GM12872 (cell line): ENCODE measurements around the gene OPCML.

Source experiments
- TF ChIP-seq, protein P1 (sequence below): IDR thresholded peaks from 3 replicates; pipeline ENCODE4 v1.5.1; 2011; ENCODE audit warnings: low read depth, mild to moderate bottlenecking, low read length, moderate library complexity; ENCODE audit not compliant: insufficient read depth

The OPCML gene

DNA sequence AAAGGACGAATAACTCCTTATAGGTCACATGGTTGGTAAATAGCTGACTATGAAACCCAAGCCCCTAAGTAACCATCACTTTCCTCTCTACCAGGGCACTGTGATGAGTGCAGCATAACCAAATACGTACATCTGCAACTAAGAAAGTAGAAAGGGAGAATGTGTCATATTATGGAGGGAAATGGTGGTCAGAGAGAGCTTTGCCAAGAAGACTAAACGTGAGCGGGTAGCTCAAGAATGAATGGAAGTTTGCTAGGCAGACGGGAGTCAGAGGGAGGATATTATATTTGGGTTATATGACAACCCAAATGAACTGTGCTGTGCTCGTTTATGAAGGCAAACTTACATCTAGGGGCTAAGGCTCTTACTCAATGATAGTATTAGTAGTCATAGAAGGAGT, 537.3 kb downstream of the OPCML start:
- TF ChIP-seq, protein P1, sequence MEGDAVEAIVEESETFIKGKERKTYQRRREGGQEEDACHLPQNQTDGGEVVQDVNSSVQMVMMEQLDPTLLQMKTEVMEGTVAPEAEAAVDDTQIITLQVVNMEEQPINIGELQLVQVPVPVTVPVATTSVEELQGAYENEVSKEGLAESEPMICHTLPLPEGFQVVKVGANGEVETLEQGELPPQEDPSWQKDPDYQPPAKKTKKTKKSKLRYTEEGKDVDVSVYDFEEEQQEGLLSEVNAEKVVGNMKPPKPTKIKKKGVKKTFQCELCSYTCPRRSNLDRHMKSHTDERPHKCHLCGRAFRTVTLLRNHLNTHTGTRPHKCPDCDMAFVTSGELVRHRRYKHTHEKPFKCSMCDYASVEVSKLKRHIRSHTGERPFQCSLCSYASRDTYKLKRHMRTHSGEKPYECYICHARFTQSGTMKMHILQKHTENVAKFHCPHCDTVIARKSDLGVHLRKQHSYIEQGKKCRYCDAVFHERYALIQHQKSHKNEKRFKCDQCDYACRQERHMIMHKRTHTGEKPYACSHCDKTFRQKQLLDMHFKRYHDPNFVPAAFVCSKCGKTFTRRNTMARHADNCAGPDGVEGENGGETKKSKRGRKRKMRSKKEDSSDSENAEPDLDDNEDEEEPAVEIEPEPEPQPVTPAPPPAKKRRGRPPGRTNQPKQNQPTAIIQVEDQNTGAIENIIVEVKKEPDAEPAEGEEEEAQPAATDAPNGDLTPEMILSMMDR: no peak

DNA sequence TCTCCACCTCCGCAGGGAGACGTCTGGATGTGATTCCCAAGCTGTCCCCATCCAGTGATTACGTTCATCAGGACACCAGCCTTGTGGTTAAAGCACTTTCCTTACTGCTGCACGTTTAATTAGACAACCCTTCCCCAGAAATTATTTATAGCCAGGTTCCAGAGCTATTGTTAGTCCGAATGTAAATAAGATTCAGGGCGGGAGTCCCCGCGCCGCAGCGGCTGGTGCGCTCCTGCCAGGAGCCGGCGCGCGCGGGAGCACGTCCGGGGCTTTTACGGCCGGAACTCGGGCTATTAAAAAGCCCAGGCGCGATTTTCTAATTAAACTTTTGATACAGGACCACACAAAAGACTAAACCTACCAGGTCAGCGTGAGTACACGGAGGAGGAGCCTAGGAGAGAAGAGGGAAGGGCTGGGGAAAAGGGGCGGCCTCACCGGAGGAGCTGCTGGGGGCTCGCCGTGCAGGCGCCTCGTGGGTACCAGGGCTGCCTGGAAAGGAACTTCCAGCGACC, 538.3 kb downstream of the OPCML start:
- TF ChIP-seq, protein P1: no peak

DNA sequence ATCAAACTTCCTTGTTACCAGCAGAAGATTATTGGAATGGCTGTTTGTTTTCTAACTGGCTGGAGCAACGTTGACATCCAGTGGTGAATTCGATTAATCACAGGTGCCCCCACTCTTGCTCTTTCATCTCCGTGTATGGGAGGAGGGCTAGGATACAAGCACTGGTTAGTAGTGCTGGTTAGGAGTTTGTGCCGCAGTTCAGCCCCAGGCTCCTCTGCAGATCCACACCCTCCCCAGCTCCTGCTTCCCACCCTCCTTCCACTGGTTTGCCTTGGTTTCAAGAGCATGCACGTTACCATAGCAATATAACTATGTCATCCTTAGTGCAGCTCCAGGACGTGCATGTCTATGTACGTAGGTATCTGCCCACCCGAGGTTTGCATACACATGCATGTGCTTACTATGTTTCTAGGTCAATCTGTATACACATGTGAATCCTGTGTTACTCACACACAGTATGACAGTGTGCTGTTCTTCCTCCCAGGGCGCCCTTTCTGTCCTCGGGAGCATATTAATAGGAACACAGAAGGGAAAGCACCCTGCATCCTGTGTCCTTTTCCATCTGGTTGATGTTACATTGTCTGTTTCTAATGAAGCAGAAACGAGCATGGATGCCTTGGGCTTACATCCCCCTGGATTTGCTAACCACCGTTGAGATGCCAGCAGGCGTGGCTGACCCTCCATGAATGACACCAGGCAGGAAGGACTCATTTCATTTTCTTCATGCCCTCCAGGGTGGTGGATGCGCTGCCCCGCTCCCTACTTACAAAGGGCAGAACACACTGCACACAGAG, 539.3 kb downstream of the OPCML start:
- TF ChIP-seq, protein P1: no peak

DNA sequence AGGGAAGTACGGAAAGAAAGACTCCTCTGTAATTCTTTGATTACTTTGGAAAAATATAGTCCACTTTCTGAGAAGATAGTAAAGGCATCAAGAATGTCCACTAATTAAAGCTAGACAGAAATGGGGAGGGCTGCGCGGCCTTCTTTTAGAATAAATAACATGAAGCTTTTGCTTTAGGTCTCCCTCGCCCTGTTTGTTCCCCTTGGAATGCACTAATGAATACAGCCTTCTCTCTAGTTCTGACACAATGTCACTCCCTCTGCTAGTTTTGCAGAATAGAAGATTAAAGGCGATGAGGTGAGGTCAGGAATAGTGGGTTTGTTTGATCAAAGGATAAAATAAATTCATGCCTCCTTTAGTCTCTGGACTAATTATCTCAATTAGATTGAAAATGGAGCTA, 543.9 kb downstream of the OPCML start:
- TF ChIP-seq, protein P1: no peak

DNA sequence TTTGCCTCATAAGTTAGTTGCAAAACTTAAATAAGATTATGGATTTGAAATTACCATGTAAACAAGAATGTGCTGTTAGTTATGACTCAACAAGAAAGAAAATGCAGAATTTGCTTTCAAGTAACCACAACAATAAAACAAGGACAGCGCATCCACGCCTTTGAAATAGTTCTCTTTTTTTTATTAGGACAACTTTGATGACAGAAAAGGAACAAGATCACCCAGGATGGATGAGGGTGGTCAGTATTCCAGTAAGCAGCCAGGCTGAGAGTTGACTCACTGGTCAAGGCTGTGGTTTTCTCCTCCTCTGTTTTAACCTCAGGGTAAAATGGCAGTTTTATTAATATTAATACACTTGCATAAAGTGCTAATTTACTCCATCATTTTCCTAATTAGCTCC, 544.4 kb downstream of the OPCML start:
- TF ChIP-seq, protein P1: no peak

DNA sequence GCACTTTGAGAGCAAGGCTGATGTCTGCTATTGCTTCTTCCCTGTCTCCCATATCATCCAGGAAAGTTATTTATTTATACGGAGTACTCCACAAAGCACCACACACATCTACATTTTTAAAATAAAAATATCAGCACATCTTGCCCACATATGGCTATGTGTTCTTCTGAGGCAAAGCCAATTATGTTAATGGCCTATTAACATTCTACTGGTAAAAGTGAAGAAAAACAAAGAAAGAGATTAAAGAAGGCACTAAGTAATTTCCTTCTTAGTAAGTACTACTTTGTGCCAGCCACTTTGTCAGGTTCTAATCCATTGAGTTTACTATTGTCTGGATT, 548.7 kb downstream of the OPCML start:
- TF ChIP-seq, protein P1: no peak

DNA sequence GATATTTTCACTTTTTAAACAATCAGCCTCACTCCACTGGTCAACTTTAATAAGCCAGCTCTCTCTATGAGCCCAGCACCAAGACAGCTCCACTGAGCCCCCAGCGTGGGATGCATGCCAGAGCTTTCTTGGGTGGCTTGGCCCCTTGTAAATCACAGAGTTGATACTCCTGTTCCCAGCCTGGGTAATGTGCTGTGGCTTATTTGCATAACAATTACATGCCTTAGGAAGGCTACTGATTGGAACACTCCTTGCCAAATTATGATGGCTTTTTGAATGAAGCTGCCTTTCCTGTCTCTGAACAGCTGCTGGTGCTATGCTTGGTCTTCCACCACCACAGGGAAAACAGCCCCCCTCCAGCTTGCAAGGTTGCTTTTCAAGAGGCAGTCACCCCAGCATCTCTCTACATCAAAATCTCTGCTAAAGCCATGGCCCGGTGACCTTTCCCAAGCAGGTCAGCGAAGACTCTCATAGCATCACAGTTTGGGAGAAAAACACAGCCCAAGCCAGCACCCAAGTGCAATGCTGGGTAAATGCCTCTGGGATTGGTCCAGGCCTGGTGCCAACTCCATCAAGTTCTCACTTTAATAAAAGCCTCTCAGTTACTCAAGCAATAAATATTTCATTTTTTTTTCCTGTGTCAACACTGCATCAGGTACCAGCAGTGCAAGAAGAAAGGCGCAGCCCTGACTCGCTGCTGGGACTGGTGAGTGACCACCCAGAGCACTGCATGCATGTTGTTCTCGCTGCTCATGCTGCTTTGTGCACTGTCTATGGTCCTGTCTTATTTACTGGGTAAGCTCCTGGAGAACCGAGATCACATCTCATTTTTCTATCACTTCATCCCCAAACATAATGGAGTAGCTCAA, 549.3 kb downstream of the OPCML start:
- TF ChIP-seq, protein P1: no peak
